Loucy (cell line): ENCODE results near the gene MYO1D.

Source experiments
- EZH2phosphoT487 ChIP-seq: fragments of 200-600 bp; IDR thresholded peaks from 2 replicates; pipeline ENCODE4 v1.6.1; 2018; ENCODE audit warnings: antibody characterized with exemption, mild to moderate bottlenecking, moderate library complexity, borderline replicate concordance
- TF ChIP-seq, protein P1 (sequence below): fragments of 200-600 bp; sonication (generic); conservative IDR thresholded peaks from 2 replicates; pipeline ENCODE4 v1.5.1; 2014; ENCODE audit warnings: mild to moderate bottlenecking, antibody characterized with exemption, low read length

DNA sequence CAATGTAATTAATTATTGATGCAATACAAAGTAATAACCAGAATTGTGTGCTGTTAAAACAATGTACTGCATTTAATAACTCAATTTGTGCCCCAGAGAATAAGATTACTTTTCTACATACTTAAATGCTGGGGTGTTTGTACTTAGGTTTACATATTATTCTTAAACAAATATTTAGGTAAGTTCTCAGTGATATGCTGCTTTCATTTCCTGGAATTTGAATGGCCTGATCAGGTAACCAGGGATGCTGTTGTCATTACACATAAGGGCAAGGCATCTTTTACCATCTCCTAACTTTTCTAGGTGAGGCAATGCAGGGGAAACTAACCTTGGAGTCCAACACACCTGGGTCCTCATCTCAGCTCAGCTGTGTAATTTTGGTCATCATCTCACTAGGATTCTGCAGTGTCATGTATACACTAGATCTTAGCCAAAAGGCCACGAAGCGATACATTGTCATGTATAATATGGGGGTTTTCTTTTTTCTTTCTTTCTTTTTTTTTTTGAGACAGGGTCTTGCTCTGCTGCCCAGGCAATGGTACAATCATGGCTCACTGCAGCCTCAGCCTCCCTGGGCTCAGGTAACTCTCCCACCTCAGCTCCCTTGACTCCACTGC, 45.2 kb downstream of the MYO1D start:
- TF ChIP-seq, protein P1, sequence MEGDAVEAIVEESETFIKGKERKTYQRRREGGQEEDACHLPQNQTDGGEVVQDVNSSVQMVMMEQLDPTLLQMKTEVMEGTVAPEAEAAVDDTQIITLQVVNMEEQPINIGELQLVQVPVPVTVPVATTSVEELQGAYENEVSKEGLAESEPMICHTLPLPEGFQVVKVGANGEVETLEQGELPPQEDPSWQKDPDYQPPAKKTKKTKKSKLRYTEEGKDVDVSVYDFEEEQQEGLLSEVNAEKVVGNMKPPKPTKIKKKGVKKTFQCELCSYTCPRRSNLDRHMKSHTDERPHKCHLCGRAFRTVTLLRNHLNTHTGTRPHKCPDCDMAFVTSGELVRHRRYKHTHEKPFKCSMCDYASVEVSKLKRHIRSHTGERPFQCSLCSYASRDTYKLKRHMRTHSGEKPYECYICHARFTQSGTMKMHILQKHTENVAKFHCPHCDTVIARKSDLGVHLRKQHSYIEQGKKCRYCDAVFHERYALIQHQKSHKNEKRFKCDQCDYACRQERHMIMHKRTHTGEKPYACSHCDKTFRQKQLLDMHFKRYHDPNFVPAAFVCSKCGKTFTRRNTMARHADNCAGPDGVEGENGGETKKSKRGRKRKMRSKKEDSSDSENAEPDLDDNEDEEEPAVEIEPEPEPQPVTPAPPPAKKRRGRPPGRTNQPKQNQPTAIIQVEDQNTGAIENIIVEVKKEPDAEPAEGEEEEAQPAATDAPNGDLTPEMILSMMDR, result no peak
- TF ChIP-seq EZH2phosphoT487, result no peak
